GM19043 (cell line): ENCODE measurements around the gene GMDS.
A peak's percentile ranks its signal among the peaks of the same experiment; 100 is the strongest.

Experiments used
- ATAC-seq: cut with Tn5 transposase; IDR thresholded peaks from one replicate; pipeline ENCODE4 v1.9.1; 2021; ENCODE audit warnings: low read depth; ENCODE audit not compliant: unreplicated experiment

GMDS gene

DNA sequence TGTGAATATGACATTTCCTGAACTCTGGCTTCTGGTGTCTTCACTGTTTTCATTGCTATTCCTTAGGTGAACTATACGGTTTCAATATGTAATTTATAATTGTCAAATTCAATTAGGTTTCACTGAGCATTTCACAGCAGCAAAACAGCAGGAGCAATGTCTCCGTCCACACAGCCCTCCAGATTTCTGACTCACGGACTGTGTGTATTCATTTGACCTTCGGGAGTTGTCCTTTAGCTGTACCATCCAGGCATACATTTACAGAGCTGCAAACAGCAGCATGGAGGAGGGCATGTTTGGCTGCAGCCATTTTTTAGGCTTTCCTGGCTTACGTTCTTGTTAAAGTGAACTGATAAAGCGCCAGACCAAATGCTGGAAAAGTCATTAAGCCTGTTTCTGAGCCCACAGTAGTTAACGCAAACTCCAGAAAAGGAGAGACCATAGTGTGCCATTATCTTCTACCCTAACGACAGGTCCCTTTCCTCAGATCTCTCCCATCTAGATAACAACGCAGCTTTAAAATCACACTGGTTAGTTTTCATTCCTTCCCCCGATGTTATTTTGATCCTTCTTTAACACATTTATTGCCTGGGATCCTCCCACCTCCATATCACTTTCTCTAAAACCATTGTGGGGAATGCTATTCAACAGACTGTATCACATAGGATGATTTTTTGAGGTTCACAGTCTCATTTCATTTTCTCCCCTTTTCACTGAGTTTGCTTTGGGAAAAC, 617.4 kb downstream of the GMDS start:
- no peak for ATAC-seq

DNA sequence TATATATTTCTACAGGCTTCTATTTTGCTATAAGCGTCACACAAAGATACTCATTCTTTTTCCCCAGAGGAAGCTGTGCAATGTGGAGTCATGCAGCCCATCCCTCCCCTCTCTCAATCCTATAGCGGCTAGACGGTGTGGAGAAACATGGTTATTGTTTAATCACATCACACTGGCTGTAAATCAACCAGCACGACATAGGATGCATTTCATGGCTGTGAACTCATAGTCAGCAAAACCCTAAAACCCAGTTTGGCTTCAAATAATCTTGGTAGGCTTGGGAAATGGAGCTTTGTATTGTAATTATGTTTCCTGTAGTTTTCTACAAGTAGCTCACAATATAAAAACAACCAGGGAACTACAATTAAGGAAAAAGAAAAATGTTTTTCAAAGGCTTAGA, 618.9 kb downstream of the GMDS start:
- ATAC-seq, result no peak

GRCh38 chr6:1625794-1626435, 619.5 kb downstream of the GMDS start:
- no peak for ATAC-seq

DNA sequence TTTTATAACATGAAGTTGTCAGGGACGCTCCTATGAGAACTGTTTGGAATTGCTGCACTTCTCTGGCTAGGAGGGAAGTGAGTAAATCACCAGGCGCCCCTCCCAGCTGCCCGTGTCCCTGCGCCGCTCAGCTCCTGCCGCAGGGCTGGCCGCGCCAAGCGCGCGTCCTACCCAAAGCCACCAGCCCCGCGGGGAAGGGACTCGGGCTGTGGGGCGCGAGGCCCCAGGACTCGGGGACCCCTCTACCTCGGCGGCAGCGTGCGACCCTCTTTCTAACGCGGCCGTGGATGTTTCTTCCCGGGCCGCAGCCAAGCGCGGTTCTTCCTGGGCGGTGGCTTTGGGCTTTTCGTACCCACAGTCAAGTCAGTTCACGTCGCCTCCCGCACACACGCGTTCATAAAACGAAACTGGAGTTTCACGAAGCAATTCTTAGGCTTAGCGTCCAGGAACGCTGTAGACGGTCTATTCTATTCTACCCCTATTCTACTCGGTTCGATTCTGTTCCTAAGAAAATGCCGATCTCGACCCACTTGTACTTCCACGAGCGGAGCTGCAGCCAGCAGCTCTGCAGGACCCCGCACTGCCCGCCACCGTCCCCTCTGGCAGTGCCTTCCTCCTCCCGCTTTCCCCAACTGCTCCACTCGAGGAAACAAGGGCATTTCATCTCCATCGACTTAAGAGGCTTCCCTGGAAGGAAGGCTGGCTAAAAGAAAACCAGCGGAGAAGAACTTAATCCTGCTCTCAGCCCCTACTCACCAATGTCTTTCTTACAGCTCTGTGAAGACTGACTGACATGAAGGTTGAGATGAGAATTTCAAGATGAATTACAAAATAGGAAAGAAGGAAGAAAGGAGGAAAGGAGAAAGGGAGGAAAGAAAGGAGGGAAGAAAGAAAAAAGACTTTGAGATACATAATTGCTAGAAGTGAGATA, 620.3 kb downstream of the GMDS start:
- ATAC-seq, result no peak

DNA sequence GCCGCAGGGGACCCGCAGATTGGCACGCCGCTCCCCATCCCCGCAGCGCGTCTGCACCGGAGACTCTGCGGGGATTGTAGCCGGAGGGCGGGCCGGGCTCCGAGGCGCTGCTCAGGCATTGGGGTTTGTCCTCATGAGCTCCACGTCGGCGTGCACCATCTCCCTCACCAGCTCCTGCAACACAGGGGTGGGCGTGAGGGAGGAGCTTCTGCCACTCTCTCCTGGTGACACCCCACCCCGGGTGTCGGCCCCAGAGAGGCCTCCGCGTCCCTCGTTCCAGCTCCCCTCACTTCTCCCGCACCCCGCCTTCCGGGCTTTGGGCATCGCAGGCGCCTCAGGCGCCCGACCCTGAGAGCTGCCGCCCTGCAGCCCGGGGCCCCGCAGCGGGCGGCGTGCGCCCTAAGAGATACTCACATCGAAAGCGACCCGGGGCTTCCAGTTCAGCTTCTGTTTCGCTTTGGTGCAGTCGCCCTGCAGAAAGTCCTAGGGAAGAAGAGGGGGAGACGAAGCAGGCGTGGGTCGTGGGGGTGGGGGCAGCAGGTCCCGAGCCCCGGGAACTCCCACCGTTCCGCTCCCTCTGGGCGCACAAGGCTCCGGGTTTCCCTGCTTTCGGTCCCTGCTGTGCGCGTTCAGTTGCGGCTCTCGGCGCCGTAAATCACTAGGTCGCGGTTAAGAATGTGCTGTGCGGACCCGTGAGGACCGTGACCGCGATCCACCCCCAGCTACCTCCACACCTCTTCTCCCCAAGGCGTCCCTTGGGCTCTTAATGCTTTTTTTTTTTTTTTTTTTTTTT, 621.2 kb downstream of the GMDS start:
- ATAC-seq, result peak; percentile 47

DNA sequence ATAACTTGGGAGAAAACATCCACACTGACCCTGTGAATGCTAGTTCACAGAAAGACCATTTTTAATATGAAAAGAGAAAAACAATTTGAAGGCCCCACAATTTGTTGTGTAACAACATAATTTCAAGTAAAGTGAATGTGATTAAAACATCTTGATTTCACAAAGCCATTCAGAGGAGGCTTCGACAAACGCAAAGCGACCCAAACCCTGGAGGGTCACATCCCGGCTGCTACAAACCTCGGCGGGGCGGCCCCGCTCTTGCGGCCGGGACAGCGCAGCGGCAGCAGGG, 621.7 kb downstream of the GMDS start:
- ATAC-seq, result no peak

GRCh38 chr6:1622851-1623768, 622.3 kb downstream of the GMDS start:
- no peak for ATAC-seq

DNA sequence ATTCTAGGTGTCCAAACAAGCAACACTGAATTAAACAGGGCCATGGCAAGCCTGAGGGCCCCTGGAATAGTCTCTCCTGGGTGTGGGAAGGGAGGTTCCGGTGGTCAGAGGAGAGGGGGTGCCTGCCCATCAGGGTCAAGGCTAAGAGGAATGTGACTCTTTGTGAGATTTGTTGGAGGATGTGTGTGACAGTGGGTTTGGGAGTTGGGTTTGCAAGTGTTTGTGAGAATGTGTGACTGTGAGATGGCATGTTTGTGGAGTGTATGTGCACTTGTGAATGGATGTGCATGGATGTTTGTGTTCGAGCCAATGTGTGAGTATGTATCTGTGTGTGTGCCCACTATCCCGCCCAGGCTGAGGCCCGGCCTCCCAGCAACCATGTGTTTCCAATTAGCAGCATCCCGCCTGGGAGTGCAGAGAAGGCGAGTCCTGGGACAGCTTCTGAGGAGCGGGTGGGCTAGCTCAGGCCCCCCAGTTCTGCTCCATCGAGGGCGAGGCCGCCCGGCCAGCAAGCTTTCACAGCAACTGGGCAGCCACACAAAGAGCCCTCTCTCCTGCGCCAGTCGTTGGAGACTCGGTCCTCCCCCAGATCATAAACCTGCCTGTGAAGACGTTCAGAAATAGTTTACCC, 623.1 kb downstream of the GMDS start:
- ATAC-seq, result no peak

- ATAC-seq, result no peak
Measured at GRCh38 chr6:1621070-1621701, 624.2 kb downstream of the GMDS start.

DNA sequence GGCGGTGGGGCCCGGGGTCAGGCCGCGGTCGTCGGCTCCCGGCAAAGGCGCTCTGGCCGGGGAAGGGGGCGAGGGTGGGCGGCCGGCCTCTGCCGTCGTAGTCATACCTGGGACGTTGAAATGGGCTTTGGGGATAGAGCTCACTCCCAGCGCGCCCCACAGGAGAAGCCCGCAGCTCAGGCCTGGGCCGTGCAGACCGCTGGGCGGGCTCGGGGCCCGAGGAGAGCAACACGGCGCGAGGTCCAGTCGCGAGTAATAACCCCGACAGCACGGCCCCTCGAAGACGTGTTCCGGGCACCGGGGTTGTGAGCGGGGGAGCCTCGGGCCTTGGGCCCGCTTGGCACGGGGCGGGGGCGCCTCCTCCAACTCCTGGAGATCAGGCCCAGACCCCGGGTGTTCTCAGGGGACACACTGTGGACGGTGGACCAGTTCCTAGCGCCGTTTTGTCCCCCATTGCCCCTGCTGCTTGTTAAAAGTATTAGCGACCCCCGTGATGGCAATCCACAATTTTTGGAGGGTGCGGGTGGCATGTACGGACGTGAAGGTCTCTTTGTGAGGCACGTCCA, 624.8 kb downstream of the GMDS start:
- ATAC-seq, result no peak

DNA sequence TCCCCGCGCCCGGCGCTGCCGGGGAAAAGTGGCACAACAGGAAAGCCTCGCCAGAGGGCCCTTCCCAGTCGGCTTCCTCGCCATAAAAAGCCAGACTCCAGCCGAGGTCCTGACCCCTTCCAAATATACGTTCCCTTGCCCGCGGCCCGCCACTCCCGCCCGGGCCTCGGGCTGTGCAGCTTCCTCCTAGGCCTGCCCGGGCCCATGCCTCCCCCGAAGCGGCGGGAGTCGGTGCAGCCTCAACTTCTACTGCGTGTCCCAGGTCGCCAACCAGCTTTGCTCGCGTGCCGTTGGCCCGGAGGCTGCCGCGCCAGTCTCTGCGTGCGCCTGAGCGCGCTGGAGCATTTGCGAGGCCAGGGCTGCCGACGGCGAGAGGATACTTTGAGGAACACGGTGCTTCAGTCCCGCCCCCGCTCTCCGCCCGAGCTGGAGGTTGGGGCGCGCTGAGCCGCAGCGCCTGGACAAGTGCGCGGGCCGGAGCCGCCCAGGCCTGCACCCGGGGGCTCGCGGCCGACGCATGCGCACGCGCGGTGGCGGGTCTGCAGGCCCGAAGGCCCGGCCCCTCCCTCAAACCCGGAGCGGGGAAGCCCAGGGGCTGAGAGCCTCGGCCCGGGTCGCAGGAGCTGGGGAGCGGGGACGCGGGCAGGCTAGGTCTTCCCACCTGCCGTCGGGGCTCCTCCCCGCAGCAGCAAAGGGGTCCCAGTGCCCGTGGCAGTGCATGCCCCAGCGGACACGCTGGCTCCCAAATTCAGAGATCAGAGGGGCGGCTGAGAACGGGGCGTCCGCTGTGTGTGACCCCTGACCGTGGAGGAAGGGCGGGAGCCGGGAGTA, 625.5 kb downstream of the GMDS start:
- ATAC-seq, result no peak

- no peak for ATAC-seq
Measured at GRCh38 chr6:1619098-1619672, 626.2 kb downstream of the GMDS start.

- no peak for ATAC-seq
Measured at GRCh38 chr6:1618311-1619097, 626.9 kb downstream of the GMDS start.

DNA sequence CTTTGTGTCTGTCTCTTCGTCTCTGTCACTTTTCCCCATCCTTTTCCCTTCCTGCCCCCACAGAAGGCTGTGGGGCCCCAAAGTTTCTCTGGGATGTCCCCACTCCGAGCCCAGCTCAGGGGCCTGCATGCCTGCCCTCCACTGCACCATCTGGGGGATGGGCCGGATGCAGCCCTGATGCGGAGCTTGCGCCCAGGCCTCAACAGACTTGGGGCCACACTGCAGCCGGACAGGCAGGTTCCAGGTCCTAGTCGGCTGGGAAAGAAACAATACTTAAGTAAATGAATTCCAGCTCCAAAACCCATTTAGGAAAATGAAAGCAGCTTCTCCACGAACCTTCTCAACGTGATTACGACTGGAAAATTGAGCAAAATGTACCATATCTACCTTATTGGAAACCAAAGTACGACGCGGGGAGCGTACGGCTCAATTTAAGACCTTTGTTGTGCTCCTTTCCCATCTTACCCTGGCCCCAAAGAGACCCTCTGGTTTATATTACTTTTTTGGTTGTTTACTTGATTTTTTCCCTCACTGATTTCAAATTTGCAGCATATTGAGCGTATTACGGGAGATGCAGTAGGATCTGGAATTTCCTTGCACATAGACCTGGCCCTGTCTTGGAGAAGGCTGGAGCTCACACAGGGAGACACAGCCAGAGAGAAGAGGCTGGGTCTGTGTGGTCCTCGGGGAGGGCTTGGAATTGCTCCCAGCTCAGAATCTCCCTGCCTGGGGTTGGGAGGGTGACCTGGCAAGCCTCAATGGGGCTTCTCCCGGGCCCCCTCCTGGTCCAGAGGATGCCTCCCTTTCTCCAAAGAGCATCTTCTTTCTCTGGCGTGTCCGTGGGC, 627.7 kb downstream of the GMDS start:
- no peak for ATAC-seq

DNA sequence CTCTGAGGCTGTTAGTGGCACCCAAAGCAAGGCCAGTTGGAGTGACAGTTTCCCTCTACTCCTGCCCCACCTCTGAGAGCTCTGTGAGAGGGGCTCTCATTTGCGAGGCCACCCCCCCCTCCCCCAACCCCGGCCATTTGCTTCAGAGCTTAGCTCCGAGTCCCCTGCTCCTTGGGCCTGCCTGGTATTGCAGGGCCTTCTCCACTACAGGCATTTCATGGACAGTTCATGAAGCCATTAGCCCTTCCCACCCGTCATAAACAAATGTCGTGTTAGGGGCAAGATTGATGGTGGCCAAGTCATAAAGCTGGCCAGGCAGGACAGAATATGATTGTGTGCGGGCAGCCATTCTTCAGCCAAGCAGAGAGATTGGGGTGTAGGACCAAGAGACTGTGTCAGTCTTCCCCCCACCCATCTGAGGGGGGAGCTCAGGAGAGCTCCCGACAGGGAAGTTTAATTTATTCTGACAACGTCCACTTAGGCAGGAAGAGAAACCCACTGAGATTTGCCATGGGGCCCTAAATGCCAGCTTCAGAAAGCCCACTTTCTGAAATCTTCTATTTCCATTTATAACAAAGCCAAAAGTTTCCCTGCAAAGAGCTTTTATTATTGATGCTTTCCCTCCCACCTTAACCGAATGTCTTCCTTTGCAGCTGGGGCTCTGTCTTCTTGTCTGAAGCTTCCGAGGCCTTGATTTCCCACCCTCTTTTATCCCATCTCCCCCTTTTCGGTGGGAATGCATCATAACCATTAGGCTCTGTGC, 628.5 kb downstream of the GMDS start:
- no peak for ATAC-seq
